Vagina (tissue), 2 donors: Measurements from ENCODE around the gene ARID5B.

Source experiments
- POLR2A ChIP-seq, 2 donors: fragments of 450-650 bp; IDR thresholded peaks; one replicate each; pipeline ENCODE4 v1.6.1; 2017; ENCODE audit warnings: antibody characterized with exemption in 2 of 2, mild to moderate bottlenecking in 2 of 2, moderate library complexity in 2 of 2
- POLR2AphosphoS5 ChIP-seq, 2 donors: sonication (generic); formaldehyde crosslinking; IDR thresholded peaks; one replicate each; pipeline ENCODE4 v1.9.0; 2017; ENCODE audit warnings: antibody characterized with exemption in 2 of 2, mild to moderate bottlenecking in 2 of 2, low read depth in 1 of 2; ENCODE audit not compliant: insufficient read depth in 1 of 2
- TF ChIP-seq, protein P1 (sequence below), 3 experiments: fragments of 450-650 bp in 2 of 3; fragments of 200-600 bp in 1 of 3; sonication (generic) in 1 of 3; IDR thresholded peaks; one replicate each; pipeline ENCODE4 v1.5.1; 2017 to 2019; ENCODE audit warnings: antibody characterized with exemption in 3 of 3, mild to moderate bottlenecking in 2 of 3, moderate library complexity in 2 of 3

DNA sequence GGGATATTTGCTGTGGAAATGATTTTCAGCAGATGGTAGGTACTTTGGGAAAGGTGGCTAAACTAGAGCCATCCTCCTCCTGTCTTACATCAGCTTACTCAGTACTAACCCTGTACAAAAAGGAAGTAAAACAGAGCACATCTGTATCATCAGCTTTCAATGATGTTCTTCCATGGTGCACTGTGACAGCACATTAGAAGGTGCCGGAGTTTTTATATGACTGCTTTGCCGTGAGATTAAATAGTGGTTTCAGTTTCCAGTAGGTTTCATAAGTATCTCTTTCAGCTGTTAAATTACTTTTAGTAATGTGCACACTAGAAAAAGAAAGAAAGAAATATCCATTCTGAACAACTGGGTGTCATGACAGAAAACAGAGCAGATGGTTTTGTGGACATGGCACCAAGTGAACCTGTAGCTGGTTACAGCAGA is 86.5 kb downstream of the ARID5B start:
- TF ChIP-seq, protein P1, sequence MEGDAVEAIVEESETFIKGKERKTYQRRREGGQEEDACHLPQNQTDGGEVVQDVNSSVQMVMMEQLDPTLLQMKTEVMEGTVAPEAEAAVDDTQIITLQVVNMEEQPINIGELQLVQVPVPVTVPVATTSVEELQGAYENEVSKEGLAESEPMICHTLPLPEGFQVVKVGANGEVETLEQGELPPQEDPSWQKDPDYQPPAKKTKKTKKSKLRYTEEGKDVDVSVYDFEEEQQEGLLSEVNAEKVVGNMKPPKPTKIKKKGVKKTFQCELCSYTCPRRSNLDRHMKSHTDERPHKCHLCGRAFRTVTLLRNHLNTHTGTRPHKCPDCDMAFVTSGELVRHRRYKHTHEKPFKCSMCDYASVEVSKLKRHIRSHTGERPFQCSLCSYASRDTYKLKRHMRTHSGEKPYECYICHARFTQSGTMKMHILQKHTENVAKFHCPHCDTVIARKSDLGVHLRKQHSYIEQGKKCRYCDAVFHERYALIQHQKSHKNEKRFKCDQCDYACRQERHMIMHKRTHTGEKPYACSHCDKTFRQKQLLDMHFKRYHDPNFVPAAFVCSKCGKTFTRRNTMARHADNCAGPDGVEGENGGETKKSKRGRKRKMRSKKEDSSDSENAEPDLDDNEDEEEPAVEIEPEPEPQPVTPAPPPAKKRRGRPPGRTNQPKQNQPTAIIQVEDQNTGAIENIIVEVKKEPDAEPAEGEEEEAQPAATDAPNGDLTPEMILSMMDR (IDR thresholded peaks at IDR 0.05) = no peak
- TF ChIP-seq POLR2AphosphoS5 (IDR thresholded peaks at IDR 0.05; ENCODE audit: insufficient read depth in 1 of 2, low read depth in 1 of 2) = peak in 1 of 2 donors; percentile 23
- TF ChIP-seq POLR2A (IDR thresholded peaks at IDR 0.05) = no peak
